Hepatocyte (in vitro differentiated cells): ENCODE measurements around the gene MXRA7.

Experiments used
- EZH2 ChIP-seq: fragments of 200-600 bp; sonication (generic); IDR thresholded peaks from 2 replicates; pipeline ENCODE4 v1.6.1; 2016; ENCODE audit warnings: antibody characterized with exemption, mild to moderate bottlenecking, borderline replicate concordance
- EZH2phosphoT487 ChIP-seq: fragments of 200-600 bp; sonication (generic); IDR thresholded peaks from one replicate; pipeline ENCODE4 v1.6.1; 2018; ENCODE audit warnings: antibody characterized with exemption, mild to moderate bottlenecking, low read depth, moderate library complexity; ENCODE audit not compliant: unreplicated experiment, severe bottlenecking
- TF ChIP-seq, protein P1 (sequence below): fragments of 200-600 bp; sonication (generic); IDR thresholded peaks from 2 replicates; pipeline ENCODE4 v1.5.1; 2016; ENCODE audit warnings: antibody characterized with exemption, mild to moderate bottlenecking; ENCODE audit not compliant: poor library complexity

DNA sequence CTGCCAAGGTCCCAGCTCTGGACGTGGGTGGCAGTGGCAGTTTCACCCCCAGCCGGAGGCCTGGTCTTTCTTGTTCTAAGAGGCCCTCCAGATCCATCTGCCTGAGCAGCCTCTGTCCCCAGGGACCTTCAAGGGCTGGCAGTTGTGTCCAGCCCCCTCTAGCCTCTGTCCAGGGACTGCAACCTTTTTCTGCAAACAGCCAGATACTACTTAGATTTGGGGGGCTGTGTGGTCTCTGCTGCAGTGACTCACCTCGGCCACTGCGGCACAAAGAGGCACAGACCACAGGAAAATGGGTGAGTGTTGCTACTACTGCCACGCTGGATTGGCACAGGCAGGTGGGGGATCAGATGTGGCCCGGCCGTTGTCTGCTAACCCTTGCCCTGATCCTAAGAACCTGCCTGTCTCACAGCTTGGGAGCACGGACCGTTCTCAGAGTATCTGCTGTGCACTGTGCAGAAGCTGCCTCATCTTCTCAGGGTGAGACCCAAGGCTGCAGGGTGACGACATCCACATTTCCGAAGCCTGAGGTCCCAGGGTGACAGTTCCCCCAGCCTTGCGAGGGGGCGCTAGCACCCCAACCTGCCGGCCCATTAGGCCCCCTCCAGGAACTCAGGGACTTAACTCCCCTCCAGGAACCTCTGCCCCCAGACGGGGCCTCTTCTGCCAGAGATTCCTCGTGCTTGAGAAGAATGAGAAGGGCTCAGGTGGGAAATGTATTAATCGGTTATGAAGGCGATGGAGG, 27.6 kb downstream of the MXRA7 start:
- TF ChIP-seq, protein P1, sequence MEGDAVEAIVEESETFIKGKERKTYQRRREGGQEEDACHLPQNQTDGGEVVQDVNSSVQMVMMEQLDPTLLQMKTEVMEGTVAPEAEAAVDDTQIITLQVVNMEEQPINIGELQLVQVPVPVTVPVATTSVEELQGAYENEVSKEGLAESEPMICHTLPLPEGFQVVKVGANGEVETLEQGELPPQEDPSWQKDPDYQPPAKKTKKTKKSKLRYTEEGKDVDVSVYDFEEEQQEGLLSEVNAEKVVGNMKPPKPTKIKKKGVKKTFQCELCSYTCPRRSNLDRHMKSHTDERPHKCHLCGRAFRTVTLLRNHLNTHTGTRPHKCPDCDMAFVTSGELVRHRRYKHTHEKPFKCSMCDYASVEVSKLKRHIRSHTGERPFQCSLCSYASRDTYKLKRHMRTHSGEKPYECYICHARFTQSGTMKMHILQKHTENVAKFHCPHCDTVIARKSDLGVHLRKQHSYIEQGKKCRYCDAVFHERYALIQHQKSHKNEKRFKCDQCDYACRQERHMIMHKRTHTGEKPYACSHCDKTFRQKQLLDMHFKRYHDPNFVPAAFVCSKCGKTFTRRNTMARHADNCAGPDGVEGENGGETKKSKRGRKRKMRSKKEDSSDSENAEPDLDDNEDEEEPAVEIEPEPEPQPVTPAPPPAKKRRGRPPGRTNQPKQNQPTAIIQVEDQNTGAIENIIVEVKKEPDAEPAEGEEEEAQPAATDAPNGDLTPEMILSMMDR, result peak; percentile 5
- TF ChIP-seq EZH2phosphoT487, result no peak
- TF ChIP-seq EZH2, result no peak
